AG04450 (cell line): Measurements from ENCODE around the gene MYL7. TPM values are rescaled to one million over a fixed set of nuclear protein-coding genes. Genes with fewer than 3 reads are reported as not detected.

Experiments
- CTCF ChIA-PET: fragments of 300-600, 350-600 bp; formaldehyde crosslinking; extraction: SDS; loops from one replicate; lab custom pipeline; 2022; ENCODE audit warnings: antibody characterized with exemption, inconsistent platforms; lab: Charles Lee
- POLR2A ChIA-PET: fragments of 350-600 bp; formaldehyde crosslinking; extraction: SDS; loops from one replicate; lab custom pipeline; 2021; ENCODE audit warnings: antibody characterized with exemption, inconsistent platforms; lab: Yijun Ruan, JAX
- DNase-seq: peaks from one replicate; pipeline ENCODE4 v3.0.0-alpha.2; 2011; ENCODE audit warnings: low read depth, low spot score
- H3K27ac ChIP-seq: one replicate; pipeline ENCODE4 v1.5.1; 2012; ENCODE audit warnings: low read depth, low read length, control low read depth
- H3K27me3 ChIP-seq: one replicate; pipeline ENCODE4 v1.6.0; 2012; ENCODE audit warnings: low read length; ENCODE audit not compliant: control insufficient read depth, insufficient read depth
- H3K4me3 ChIP-seq: 2 replicates; pipeline ENCODE4 v1.5.1; 2011; ENCODE audit warnings: mild to moderate bottlenecking, low read depth, low read length, control low read depth
- H3K9me3 ChIP-seq: 2 replicates; pipeline ENCODE4 v1.5.1; 2012; ENCODE audit warnings: low read length; ENCODE audit not compliant: control insufficient read depth, insufficient read depth
- polyA plus RNA-seq: library from polyadenylated mRNA; depleted of rRNA; stranded (reverse); fragments of >200 nt; gene quantifications from 2 replicates; pipeline ENCODE4 v1.2.3, GENCODE V29; 2011
- TF ChIP-seq, protein P1 (sequence below): IDR thresholded peaks from 2 replicates; pipeline ENCODE4 v1.5.1; 2011; ENCODE audit warnings: low read depth, low read length, control low read depth, inconsistent platforms

Gene MYL7
- polyA plus RNA-seq, 1 experiment = not detected

DNA sequence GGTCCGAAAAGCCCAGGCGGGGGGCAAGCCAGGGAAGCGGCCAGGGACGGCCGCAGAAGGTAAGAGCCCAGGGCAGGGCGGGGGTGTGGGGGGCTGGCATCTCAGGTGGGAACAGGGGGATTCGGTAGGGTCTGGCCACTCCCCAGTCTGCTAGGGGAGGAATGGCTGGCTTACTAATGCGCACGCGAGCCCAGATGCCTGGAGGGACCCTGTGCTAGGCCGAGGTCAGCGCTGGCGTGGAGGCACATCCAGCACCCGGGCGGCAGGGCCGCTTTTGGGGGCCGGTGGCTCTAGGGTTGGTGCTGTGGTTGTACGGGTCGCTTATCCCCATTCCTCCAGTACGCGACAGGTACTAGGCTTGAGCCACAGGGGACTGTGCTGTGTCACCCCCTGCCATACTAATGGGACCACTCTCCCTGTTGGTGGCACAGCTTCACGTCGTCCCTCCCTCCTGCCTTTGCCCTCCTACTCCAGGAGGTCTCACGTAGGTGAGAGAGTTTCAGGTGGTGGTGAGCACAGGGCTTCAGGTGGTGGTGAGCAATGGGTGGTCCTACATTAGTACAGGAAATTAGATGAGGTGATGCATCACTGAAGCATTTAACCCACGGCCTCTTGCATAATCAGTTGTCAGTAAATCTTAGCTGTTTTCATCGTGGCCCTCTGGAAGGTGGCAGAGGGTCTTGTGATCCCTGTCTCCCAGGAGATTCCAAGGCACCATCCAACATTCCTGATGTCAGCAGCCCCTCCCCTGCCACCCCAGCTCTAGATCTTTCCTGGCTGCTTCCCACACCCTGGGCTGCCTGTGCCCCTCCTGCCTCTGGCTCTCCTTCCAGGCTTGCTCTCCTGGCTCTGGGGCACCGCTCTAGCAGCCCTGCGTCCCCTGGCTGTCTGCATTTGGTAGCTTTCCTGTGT is 36.0 kb downstream of the MYL7 start:
- TF ChIP-seq, protein P1, sequence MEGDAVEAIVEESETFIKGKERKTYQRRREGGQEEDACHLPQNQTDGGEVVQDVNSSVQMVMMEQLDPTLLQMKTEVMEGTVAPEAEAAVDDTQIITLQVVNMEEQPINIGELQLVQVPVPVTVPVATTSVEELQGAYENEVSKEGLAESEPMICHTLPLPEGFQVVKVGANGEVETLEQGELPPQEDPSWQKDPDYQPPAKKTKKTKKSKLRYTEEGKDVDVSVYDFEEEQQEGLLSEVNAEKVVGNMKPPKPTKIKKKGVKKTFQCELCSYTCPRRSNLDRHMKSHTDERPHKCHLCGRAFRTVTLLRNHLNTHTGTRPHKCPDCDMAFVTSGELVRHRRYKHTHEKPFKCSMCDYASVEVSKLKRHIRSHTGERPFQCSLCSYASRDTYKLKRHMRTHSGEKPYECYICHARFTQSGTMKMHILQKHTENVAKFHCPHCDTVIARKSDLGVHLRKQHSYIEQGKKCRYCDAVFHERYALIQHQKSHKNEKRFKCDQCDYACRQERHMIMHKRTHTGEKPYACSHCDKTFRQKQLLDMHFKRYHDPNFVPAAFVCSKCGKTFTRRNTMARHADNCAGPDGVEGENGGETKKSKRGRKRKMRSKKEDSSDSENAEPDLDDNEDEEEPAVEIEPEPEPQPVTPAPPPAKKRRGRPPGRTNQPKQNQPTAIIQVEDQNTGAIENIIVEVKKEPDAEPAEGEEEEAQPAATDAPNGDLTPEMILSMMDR = no peak
- Histone ChIP-seq H3K27ac (peak overlapping the region; percentile 47), H3K9me3 (no peaks in the 10 kb centered on the region; the same call in 1 of the 2 replicates), H3K4me3 (peak overlapping the region; percentile 74), H3K27me3 (no peaks in the 10 kb centered on the region)
- POLR2A ChIA-PET = interaction anchor here (1.4 kb wide), 1 partner anchor 17 kb away, joined by 7 read pairs; no protein-coding TSS in a partner anchor
- CTCF ChIA-PET = interaction anchor here (0.7 to 0.9 kb wide), 2 partner anchors 17 to 95 kb away, joined by 3 read pairs; partner anchors contain the start of gene YKT6
- no peak for DNase-seq

DNA sequence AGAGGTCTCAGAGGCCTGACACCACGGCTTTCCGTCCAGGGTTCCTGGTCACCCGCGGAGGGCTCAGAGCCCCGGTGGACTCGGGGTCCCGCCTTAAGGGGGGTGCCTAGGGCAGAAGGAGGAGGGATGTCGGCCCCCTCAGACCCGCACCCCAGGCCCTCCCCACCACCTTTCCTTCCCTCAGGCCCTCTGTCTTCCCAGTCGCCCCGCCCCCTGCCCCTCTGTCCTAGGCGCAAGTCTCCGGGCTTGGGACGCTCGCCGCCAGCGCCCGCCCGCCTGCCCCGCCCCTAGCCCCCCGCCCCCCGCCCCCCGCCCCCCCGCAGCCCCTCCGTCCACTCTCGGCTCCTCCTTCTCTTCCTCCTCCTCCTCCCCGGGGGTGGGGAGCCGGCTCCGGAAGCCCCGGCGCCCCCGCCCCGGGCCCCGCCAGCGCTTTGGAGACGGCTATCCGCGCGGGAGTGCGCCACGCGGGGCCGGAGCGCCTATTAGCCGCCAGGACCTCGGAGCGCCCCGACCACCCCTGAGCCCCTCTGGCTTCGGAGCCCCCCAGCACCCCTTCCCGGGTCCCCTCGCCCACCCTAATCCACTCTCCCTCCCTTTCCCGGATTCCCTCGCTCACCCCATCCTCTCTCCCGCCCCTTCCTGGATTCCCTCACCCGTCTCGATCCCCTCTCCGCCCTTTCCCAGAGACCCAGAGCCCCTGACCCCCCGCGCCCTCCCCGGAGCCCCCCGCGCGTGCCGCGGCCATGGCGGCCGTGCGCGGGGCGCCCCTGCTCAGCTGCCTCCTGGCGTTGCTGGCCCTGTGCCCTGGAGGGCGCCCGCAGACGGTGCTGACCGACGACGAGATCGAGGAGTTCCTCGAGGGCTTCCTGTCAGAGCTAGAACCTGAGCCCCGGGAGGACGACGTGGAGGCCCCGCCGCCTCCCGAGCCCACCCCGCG is 36.9 kb downstream of the MYL7 start, which contains the start of gene AEBP1:
Gene AEBP1, plus strand, starts transcription at position 423 of the 937 bp plus-strand sequence. Its CDS starts 321 bp downstream, at position 744.
- H3K4me3 ChIP-seq = peak within 1 kb of the TSS; percentile 74
- POLR2A ChIA-PET = interaction anchor here (1.4 kb wide), 1 partner anchor 16 kb away, joined by 7 read pairs; no protein-coding TSS in a partner anchor

DNA sequence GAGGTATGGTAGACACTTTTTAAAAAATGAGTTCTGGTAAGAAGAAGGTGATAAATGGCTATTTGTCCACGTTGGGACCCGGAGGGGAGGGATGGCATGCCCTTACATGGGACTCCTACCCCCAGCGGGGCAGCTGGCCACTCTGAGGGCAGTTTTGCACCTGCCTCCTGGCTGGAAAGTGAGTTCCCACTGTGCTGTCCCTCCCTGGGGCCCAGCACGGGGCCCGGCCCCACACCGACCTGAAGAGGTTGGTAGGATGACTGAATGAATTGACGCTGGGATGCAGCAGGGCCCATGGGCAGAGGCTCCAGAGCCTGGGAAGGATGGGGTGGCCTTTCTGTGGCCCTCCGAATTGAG is 37.6 kb downstream of the MYL7 start:
- H3K4me3 ChIP-seq = no peak overlapping the region
- ChIA-PET CTCF (no interaction called here), POLR2A (no interaction called here)
- H3K27ac ChIP-seq = no peak overlapping the region
- no peaks in the 10 kb centered on the region for H3K27me3 ChIP-seq
- TF ChIP-seq, protein P1 = no peak
- no peaks in the 10 kb centered on the region; the same call in 1 of the 2 replicates for H3K9me3 ChIP-seq
- DNase-seq = no peak

More for the DNA sequence above, 36.9 kb downstream of the MYL7 start, which contains the start of gene AEBP1:
- DNase-seq = no peak
- CTCF ChIA-PET = interaction anchor here (0.5 to 0.9 kb wide), 2 partner anchors 16 to 98 kb away, joined by 3 to 4 read pairs; no protein-coding TSS in a partner anchor
- H3K9me3 ChIP-seq = no peaks in the 10 kb centered on the region; the same call in 1 of the 2 replicates
- peak within 1 kb of the TSS; percentile 47 for H3K27ac ChIP-seq
- TF ChIP-seq, protein P1 = no peak
- no peaks in the 10 kb centered on the region for H3K27me3 ChIP-seq

DNA sequence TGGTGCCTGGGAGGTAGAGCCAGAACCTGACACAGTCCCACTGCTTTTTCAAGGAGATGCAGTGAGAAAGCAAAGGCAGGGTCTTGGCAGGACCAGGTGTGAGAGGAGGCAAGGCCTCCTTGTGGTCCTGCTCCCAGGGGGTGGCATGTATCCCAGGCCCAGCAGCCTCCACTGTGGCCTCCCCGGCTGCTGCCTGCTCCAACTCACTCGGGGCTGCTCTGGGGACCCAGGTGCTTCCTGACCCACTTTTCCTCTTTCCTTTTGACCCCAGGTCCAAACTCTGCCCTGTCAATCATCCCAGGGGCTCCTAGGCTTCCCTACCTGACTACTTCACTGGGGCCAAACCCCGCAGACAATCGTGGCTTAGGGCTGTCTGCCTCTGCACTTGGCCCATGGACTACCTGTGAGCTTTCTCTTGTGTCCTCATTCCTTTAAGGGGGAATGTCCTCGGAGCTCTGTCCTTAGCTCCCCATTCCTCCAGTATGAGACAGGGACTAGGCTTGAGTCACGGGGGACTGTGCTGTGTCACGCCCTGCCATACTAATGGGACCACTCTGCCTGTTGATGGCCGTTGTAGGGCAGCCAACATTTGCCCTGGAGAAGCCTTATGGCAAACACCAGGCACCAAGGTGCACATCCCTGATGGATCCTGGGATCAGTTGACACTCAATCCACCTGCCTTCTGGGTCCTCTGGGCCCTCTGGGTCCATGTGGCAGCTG is 38.1 kb downstream of the MYL7 start:
- no peak overlapping the region for H3K4me3 ChIP-seq
- no peaks in the 10 kb centered on the region for H3K27me3 ChIP-seq
- H3K27ac ChIP-seq = peak overlapping the region; percentile 47
- TF ChIP-seq, protein P1 = no peak
- CTCF ChIA-PET = no interaction called here
- no peak for DNase-seq
- POLR2A ChIA-PET = no interaction called here
- no peaks in the 10 kb centered on the region; the same call in 1 of the 2 replicates for H3K9me3 ChIP-seq
